ENCODE measurements around the gene FBXL2.
"Not testable (repeated sequence)": the region's sequence is repeated elsewhere in the genome, so short reads cannot be mapped to it uniquely, and the experiment has no call there.

DNA sequence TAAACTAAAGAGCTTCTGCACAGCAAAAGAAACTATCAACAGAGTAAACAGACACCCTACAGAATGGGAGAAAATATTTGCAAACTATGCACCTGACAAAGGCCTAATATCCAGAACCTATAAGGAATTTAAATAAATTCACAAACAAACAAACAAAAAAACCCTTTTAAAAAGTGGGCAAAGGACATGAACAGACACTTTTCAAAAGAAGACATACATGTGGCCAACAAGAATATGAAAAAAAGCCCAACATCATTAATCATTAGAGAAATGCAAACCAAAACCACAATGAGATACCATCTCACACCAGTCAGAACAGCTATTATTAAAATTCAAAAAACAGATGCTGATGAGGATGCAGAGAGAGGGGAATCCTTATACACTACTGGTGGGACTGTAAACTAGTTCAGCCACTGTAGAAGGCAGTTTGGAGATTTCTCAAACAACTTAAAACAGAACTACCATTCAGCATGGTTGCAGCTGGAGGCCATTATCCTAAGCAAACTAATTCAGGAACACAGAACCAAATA is 61.8 kb downstream of the FBXL2 start:
- TF ChIP-seq, protein P1, sequence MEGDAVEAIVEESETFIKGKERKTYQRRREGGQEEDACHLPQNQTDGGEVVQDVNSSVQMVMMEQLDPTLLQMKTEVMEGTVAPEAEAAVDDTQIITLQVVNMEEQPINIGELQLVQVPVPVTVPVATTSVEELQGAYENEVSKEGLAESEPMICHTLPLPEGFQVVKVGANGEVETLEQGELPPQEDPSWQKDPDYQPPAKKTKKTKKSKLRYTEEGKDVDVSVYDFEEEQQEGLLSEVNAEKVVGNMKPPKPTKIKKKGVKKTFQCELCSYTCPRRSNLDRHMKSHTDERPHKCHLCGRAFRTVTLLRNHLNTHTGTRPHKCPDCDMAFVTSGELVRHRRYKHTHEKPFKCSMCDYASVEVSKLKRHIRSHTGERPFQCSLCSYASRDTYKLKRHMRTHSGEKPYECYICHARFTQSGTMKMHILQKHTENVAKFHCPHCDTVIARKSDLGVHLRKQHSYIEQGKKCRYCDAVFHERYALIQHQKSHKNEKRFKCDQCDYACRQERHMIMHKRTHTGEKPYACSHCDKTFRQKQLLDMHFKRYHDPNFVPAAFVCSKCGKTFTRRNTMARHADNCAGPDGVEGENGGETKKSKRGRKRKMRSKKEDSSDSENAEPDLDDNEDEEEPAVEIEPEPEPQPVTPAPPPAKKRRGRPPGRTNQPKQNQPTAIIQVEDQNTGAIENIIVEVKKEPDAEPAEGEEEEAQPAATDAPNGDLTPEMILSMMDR (IDR thresholded peaks at IDR 0.05): not testable (repeated sequence)
- not testable (repeated sequence) for TF ChIP-seq POLR2A (IDR thresholded peaks at IDR 0.05; ENCODE audit: low read depth); POLR2AphosphoS5 (IDR thresholded peaks at IDR 0.05)
